Natural killer cell treated with Interleukin-12 subunit alpha and Interleukin-12 subunit beta and Interleukin-15 and Interleukin-18, amount 100 ng/mL, for 72 hours (primary cell): Measurements from ENCODE around the gene PIN1. TPM values are rescaled to one million over a fixed set of nuclear protein-coding genes. Genes with fewer than 3 reads are reported as not detected.

Source experiments
- total RNA-seq, 2 donors: library from RNA; stranded (reverse); gene quantifications; one replicate each; pipeline ENCODE4 v1.2.3, GENCODE V29; 2022

The PIN1 gene
- total RNA-seq, 2 donors from 2014 or later: 95.1 to 96.4 TPM

Other genes starting within 250 kb of the PIN1 start
- gene ZNF561, start 214.1 kb upstream of the PIN1 start, total RNA-seq: 10 to 100 TPM; 31.3 to 32.5 TPM
- gene ZNF562, start 160.2 kb upstream of the PIN1 start, total RNA-seq: 10 to 100 TPM; 35.8 to 36.9 TPM
- 1 to 10 TPM; 5.7 to 8.3 TPM for gene ZNF846, start 66.6 kb upstream of the PIN1 start, total RNA-seq
- gene FBXL12, start 16.2 kb upstream of the PIN1 start, total RNA-seq: 10 to 100 TPM; 35.5 to 36.0 TPM
- 100 to 1,000 TPM; 260 to 346 TPM for gene UBL5, start 7.4 kb upstream of the PIN1 start, total RNA-seq
- not detected for gene OLFM2, start 101.2 kb downstream of the PIN1 start, total RNA-seq
- gene COL5A3, start 175.2 kb downstream of the PIN1 start, total RNA-seq: not detected
- gene RDH8, start 178.2 kb downstream of the PIN1 start, total RNA-seq: not detected